Cardiac muscle cell (in vitro differentiated cells and primary cell): ENCODE measurements around the gene CASP2. TPM values are rescaled to one million over a fixed set of nuclear protein-coding genes. Genes with fewer than 3 reads are reported as not detected.
"Not testable (repeated sequence)": the region's sequence is repeated elsewhere in the genome, so short reads cannot be mapped to it uniquely, and the experiment has no call there.

Experiments used
- DNase-seq, 2 donors: peaks; one replicate each; pipeline versions ENCODE4 v3.0.0 to v3.0.0-alpha.2; 2010 to 2017; ENCODE audit warnings: low read depth in 1 of 2, low spot score in 1 of 2
- H3K27ac ChIP-seq: fragments of 200-600 bp; sonication (generic); 2 replicates; pipeline ENCODE4 v1.5.1; 2016
- H3K27me3 ChIP-seq: fragments of 200-600 bp; sonication (generic); 2 replicates; pipeline ENCODE4 v1.6.0; 2016; ENCODE audit warnings: control low read depth
- H3K36me3 ChIP-seq: fragments of 200-600 bp; sonication (generic); 2 replicates; pipeline ENCODE4 v1.5.1; 2016; ENCODE audit warnings: control low read depth
- H3K4me1 ChIP-seq: fragments of 200-600 bp; sonication (generic); 2 replicates; pipeline ENCODE4 v1.8.1; 2017; ENCODE audit warnings: low read depth, mild to moderate bottlenecking, mixed run types
- H3K4me3 ChIP-seq: fragments of 200-600 bp; sonication (generic); 2 replicates; pipeline ENCODE4 v1.5.1; 2016; ENCODE audit warnings: mild to moderate bottlenecking
- H3K9me3 ChIP-seq: fragments of 200-600 bp; sonication (generic); 2 replicates; pipeline ENCODE4 v1.5.1; 2017; ENCODE audit warnings: low read depth, mild to moderate bottlenecking, control low read depth
- CTCF ChIP-seq: IDR thresholded peaks from 2 replicates; pipeline ENCODE4 v1.5.1; 2012; ENCODE audit warnings: low read depth, mild to moderate bottlenecking, low read length
- polyA plus RNA-seq: library from polyadenylated mRNA; unstranded; fragments of >200 nt; fragmentation: Nextera tagmentation; extraction: Ambion mirVana; gene quantifications from 2 replicates; pipeline ENCODE4 v1.2.1, GENCODE V29; 2016
- total RNA-seq: library from RNA; depleted of rRNA; stranded (reverse); fragments of >200 nt; gene quantifications from 2 replicates; pipeline ENCODE4 v1.2.3, GENCODE V29; 2016

The CASP2 gene
- total and polyA plus RNA-seq, 2 experiments from 2014 or later = 8.9 to 11.1 TPM

GRCh38 chr7:143288836-143289235, 685 bp downstream of the CASP2 start:
- TF ChIP-seq CTCF = no peak
- no peak for DNase-seq
- peak overlapping the region; percentile 77 for H3K27ac ChIP-seq
- peaks cover 15% of the 10 kb centered on the region for H3K36me3 ChIP-seq
- no peaks in the 10 kb centered on the region for H3K9me3 ChIP-seq
- peaks cover 3% of the 10 kb centered on the region for H3K4me1 ChIP-seq
- H3K27me3 ChIP-seq = no peaks in the 10 kb centered on the region
- H3K4me3 ChIP-seq = peak overlapping the region; percentile 83

- no peak for TF ChIP-seq CTCF
Observed at GRCh38 chr7:143289421-143289820, 1.3 kb downstream of the CASP2 start.

DNA sequence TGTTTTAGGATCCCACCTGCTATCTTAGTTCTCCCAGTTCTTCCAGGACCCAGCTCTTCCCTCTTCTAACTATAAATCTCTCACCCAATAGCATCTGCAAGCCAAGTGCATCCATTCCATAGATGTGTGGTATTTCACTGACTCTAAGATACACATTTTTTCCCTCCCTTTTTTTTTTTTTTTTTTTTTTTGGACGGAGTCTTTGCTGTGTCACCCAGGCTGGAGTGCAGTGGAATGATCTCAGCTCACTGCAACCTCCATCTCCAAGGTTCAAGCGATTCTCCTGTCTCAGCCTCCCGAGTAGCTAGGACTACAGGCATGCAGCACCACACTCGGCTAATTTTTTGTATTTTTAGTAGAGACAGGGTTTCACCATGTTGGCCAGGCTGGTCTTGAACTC, 1.7 kb downstream of the CASP2 start:
- DNase-seq, H3K4me1 ChIP-seq, H3K27ac ChIP-seq, H3K9me3 ChIP-seq, H3K27me3 ChIP-seq: not testable (repeated sequence)
- H3K36me3 ChIP-seq = peaks cover 26% of the 10 kb centered on the region
- H3K4me3 ChIP-seq = peak overlapping the region; percentile 83

More at GRCh38 chr7:143289421-143289820, 1.3 kb downstream of the CASP2 start:
- peaks cover 3% of the 10 kb centered on the region for H3K4me1 ChIP-seq
- no peaks in the 10 kb centered on the region for H3K9me3 ChIP-seq
- peaks cover 21% of the 10 kb centered on the region for H3K36me3 ChIP-seq
- DNase-seq = no peak
- no peaks in the 10 kb centered on the region for H3K27me3 ChIP-seq
- peak overlapping the region; percentile 83 for H3K4me3 ChIP-seq
- H3K27ac ChIP-seq = no peak overlapping the region

DNA sequence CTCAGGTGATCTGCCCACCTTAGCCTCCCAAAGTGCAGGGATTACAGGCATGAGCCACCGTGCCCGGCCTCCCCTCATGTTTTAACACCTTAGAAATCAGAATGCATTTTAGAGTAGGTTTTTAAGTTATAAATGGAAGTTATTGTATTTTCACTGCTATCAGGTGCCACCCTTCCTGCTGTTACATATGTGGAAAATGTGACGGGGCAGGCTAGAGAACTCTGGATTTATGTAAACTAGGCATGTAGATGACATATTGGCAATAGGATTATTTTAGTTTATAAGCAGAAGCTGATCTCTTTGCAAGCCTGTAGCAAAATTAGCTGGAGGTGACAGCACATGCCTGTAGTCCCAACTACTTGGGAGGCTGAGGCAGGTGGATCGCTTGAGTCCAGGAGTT, 2.1 kb downstream of the CASP2 start:
- Histone ChIP-seq H3K36me3 (peaks cover 30% of the 10 kb centered on the region), H3K4me1 (peaks cover 3% of the 10 kb centered on the region), H3K27ac (no peak overlapping the region), H3K9me3 (no peaks in the 10 kb centered on the region), H3K27me3 (no peaks in the 10 kb centered on the region), H3K4me3 (no peak overlapping the region)
- DNase-seq = no peak
- no peak for TF ChIP-seq CTCF

GRCh38 chr7:143292876-143293275, 4.7 kb downstream of the CASP2 start:
- peaks cover 21% of the 10 kb centered on the region for H3K4me1 ChIP-seq
- H3K4me3 ChIP-seq = no peak overlapping the region
- TF ChIP-seq CTCF = no peak
- peaks cover 39% of the 10 kb centered on the region for H3K36me3 ChIP-seq
- H3K27ac ChIP-seq = no peak overlapping the region
- no peak for DNase-seq
- H3K9me3 ChIP-seq = no peaks in the 10 kb centered on the region
- H3K27me3 ChIP-seq = no peaks in the 10 kb centered on the region

DNA sequence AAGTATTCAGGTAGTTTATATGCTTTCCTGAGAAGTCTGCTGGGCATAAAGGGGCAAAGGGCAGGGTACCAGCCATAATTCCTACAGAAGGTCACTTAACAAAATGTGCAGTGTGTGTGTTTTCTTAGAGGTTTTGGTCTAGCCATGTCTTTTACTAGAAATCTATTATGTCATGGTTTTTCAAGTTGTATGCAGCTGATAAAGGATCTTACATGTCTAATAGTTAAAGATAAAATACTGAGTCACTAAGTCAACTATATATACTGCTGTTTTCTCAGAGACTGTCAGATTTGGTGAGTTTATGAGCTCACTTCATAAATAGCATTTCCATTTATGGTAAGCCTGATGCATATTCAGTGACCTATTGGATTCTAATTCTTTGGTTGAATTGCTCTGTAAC, 7.7 kb downstream of the CASP2 start:
- peaks cover 59% of the 10 kb centered on the region for H3K36me3 ChIP-seq
- DNase-seq = peak in 1 of 2 donors; percentile 54
- H3K4me3 ChIP-seq = no peak overlapping the region
- H3K27me3 ChIP-seq = no peaks in the 10 kb centered on the region
- H3K27ac ChIP-seq = peak overlapping the region; percentile 68
- peaks cover 18% of the 10 kb centered on the region for H3K4me1 ChIP-seq
- H3K9me3 ChIP-seq = no peaks in the 10 kb centered on the region
- no peak for TF ChIP-seq CTCF
